Measurements from ENCODE around the gene IQSEC2. TPM values are rescaled to one million over a fixed set of nuclear protein-coding genes. Genes with fewer than 3 reads are reported as not detected.

Gene IQSEC2
- total RNA-seq, 1 donor from 2014 or later: 38.9 TPM

DNA sequence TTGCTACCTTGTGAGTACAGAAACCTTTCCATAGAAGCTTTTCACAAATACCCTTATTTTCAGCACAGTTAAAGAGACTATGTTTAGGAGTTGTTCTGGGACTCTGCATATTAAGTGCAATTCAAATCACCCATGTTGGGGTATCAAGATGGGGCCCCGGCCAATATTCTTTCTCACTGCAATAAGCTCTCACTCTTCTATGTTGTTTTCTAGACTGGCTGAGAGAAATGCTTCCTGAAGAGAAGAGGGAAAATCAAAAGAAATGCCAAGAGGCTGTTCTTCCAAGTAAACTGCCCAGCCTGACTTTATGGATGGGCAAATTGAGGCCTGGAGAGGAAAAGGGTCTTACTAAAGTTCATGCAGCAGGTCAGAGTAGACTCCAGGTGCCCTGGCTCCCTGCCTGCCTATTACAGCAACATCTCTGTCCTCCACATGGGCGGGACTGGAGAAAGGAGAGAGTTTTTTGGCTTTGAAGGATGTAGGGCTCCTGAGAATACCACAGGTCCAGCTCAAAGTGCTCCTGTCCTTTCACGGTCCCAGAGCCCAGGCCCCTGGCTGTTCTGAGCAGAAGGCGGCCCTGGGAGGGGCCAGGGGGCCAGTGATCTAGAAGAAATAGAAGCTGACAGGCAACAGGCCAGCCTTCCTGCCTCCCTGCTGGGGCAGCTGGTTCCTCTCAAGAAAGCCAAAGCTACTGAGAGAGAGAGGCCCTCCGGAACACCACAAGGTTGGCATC lies 745 bp upstream of the IQSEC2 start:
- peaks cover 4% of the 10 kb centered on the region for H3K27me3 Mint-ChIP-seq (ENCODE audit: unreplicated experiment)
- H3K9me3 Mint-ChIP-seq (ENCODE audit: unreplicated experiment): no peaks in the 10 kb centered on the region
- TF ChIP-seq, protein P1, sequence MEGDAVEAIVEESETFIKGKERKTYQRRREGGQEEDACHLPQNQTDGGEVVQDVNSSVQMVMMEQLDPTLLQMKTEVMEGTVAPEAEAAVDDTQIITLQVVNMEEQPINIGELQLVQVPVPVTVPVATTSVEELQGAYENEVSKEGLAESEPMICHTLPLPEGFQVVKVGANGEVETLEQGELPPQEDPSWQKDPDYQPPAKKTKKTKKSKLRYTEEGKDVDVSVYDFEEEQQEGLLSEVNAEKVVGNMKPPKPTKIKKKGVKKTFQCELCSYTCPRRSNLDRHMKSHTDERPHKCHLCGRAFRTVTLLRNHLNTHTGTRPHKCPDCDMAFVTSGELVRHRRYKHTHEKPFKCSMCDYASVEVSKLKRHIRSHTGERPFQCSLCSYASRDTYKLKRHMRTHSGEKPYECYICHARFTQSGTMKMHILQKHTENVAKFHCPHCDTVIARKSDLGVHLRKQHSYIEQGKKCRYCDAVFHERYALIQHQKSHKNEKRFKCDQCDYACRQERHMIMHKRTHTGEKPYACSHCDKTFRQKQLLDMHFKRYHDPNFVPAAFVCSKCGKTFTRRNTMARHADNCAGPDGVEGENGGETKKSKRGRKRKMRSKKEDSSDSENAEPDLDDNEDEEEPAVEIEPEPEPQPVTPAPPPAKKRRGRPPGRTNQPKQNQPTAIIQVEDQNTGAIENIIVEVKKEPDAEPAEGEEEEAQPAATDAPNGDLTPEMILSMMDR (IDR thresholded peaks at IDR 0.05; ENCODE audit: unreplicated experiment): no peak
- no peaks in the 10 kb centered on the region for H3K36me3 Mint-ChIP-seq (ENCODE audit: low read depth, unreplicated experiment)
- H3K4me1 Mint-ChIP-seq (ENCODE audit: unreplicated experiment): peaks cover 14% of the 10 kb centered on the region
- no peak for DNase-seq (ENCODE audit: low spot score)
- no peak overlapping the region for H3K4me3 Mint-ChIP-seq (ENCODE audit: unreplicated experiment)
- peak overlapping the region; percentile 48 for H3K27ac Mint-ChIP-seq (ENCODE audit: unreplicated experiment)

DNA sequence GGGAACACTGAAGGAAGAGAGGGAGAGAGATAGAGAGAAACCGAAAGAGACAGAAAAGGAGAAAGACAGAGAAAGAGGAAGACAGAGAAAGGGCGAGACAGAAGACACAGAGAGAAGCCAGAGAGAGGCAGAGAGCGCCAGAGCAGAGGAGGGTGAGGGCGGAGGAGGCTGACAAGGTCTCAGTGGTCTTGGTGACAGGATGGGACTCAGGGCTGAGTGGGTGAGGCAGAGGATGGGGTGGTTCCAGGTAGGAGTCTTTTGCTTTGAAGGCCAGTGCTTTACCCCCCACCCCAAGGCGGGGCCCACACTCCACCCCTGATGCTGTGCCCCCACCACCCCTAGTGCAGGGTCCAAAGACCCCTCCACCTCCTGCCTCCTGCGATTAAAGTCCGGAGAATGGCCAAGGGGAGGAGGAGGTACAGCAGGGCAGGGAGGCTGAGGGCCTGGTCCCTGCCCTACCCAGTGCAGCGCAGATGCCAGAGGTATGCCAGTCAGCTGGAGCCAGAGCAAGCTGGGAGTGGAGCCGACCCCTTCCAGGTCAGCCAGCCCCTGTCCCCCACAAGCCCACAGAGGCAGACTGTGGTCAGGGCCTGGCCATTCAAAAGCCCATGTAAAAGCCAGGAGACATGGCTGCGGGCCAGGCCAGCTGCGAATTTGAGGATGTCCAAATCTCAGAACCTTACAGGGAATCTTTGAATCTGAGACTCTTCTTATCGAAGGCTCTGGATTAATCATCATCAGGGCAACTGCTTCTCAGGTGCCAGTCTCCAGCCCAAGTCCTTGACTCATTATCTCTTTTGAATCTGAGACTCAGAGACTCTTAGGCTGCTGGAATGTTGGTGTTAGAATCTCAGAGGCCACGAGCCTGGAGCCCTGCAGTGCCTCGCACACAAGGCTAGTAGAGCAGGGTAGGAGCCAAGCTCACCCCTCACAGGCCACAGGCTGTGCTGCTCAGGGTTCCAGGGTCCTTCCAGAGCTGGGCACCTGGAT lies 758 bp downstream of the IQSEC2 start:
- peak overlapping the region; percentile 71 for H3K4me3 Mint-ChIP-seq (ENCODE audit: unreplicated experiment)

DNA sequence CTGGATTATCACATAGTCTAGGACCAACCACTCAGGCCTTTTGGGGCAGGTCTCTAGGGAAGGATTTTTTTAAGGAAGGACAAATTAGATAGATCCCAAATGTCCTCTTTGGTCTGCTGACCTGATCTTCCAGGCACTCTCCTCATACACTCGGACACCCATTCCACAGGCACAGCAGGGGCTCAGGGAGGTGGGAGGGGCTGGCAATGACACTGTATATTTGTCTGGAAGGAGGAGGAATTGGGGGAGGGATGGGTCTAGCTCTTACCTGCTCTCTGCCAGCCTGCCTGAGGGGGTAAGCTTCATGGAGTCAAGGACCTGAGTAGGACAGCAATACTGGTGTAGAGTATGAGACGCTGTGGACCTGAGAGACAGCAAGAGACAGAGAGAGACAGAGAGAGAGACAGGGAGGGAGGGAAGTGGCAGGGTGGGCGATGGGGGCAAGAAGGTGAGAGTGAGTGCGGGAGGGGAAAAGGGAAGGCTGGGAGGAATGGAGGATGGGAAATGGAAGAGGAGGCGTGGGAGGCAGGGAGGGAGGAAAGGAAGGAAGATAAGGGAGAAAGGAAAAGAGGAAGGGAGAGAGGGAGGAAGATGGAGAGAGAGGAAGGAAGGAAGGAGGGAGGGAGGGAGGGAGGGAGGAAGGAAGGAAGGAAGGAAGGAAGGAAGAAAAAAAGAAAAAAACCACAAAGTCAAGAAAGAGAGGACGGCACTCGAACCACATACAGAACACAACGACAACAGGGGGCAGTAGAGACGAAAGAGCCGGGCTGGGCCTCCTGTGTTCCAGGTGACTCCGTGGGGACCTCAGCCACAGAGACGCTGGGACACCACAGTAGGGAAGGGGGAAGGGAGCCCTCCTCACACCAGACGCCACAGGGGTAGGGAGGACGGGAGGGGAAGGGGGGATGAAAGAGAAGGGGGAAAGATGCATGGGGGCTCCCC lies 1.8 kb downstream of the IQSEC2 start:
- Mint-ChIP-seq H3K4me3 (ENCODE audit: unreplicated experiment) (no peak overlapping the region), H3K4me1 (ENCODE audit: unreplicated experiment) (peaks cover 11% of the 10 kb centered on the region), H3K27me3 (ENCODE audit: unreplicated experiment) (peaks cover 4% of the 10 kb centered on the region), H3K9me3 (ENCODE audit: unreplicated experiment) (no peaks in the 10 kb centered on the region), H3K36me3 (ENCODE audit: low read depth, unreplicated experiment) (no peaks in the 10 kb centered on the region), H3K27ac (ENCODE audit: unreplicated experiment) (no peak overlapping the region)
- DNase-seq (ENCODE audit: low spot score): no peak
- TF ChIP-seq, protein P1 (IDR thresholded peaks at IDR 0.05; ENCODE audit: unreplicated experiment): no peak

More for the DNA sequence above, 758 bp downstream of the IQSEC2 start:
- Mint-ChIP-seq H3K27ac (ENCODE audit: unreplicated experiment) (no peak overlapping the region), H3K4me1 (ENCODE audit: unreplicated experiment) (peaks cover 14% of the 10 kb centered on the region), H3K9me3 (ENCODE audit: unreplicated experiment) (no peaks in the 10 kb centered on the region), H3K27me3 (ENCODE audit: unreplicated experiment) (peaks cover 4% of the 10 kb centered on the region), H3K36me3 (ENCODE audit: low read depth, unreplicated experiment) (no peaks in the 10 kb centered on the region)
- DNase-seq (ENCODE audit: low spot score): no peak
- TF ChIP-seq, protein P1 (IDR thresholded peaks at IDR 0.05; ENCODE audit: unreplicated experiment): no peak

DNA sequence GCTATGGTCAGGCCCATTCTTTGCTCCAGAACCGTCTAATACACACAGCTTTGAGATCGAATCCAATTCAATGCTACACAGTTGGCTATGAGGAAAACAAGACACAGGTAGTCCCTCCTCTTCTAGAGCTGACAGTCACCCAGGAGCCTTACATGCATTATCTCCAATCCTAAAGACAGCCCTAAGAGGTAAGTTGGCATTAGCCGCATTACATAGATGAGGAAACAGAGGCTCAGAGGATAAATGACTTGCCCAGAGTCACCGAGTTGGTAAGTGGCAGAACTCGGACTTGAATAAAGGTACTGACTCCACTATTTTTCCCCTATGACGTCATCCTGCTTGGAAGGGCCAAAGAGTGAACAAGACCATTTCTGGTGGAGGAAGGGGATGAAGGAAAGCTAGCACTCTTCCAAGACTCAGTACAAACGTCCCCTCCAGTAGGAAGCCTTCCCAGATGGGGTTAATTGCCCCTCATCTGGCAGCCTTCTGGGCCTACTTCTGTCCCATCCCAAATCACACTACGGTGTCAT lies 8.5 kb downstream of the IQSEC2 start:
- no peak for DNase-seq (ENCODE audit: low spot score)
- TF ChIP-seq, protein P1 (IDR thresholded peaks at IDR 0.05; ENCODE audit: unreplicated experiment): no peak
- Mint-ChIP-seq H3K9me3 (ENCODE audit: unreplicated experiment) (no peaks in the 10 kb centered on the region), H3K36me3 (ENCODE audit: low read depth, unreplicated experiment) (no peaks in the 10 kb centered on the region), H3K4me3 (ENCODE audit: unreplicated experiment) (no peak overlapping the region), H3K4me1 (ENCODE audit: unreplicated experiment) (no peaks in the 10 kb centered on the region), H3K27ac (ENCODE audit: unreplicated experiment) (peak overlapping the region; percentile 24), H3K27me3 (ENCODE audit: unreplicated experiment) (peaks cover 1% of the 10 kb centered on the region)
